Measurements from ENCODE around the gene MYH6.
"Not testable (repeated sequence)": the region's sequence is repeated elsewhere in the genome, so short reads cannot be mapped to it uniquely, and the experiment has no call there.

Gene MYH6

DNA sequence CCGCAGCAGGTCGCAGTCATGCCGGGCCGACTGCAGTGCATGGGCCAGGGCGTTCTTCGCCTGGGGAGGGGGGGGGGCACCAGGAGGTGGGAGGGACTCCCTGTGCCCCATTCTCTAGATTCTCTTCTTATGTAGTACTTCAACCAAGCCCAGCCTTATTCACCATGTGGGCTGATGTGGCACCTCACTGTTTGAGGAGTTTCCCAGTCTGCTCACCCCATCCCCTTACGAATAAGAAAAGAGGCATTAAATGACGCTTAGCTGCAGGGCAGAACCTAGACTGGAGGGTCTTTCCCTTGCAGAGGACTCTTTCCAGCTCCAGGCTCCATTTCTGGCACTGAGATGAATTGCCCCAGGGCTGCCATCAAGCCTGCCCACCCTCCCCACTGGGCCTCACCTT lies 19.1 kb downstream of the MYH6 start:
- no peak overlapping the region for H3K4me3 ChIP-seq (ENCODE audit: low read depth, low read length)
- no peak for TF ChIP-seq CTCF (IDR thresholded peaks at IDR 0.05; ENCODE audit: low read depth, low read length)

DNA sequence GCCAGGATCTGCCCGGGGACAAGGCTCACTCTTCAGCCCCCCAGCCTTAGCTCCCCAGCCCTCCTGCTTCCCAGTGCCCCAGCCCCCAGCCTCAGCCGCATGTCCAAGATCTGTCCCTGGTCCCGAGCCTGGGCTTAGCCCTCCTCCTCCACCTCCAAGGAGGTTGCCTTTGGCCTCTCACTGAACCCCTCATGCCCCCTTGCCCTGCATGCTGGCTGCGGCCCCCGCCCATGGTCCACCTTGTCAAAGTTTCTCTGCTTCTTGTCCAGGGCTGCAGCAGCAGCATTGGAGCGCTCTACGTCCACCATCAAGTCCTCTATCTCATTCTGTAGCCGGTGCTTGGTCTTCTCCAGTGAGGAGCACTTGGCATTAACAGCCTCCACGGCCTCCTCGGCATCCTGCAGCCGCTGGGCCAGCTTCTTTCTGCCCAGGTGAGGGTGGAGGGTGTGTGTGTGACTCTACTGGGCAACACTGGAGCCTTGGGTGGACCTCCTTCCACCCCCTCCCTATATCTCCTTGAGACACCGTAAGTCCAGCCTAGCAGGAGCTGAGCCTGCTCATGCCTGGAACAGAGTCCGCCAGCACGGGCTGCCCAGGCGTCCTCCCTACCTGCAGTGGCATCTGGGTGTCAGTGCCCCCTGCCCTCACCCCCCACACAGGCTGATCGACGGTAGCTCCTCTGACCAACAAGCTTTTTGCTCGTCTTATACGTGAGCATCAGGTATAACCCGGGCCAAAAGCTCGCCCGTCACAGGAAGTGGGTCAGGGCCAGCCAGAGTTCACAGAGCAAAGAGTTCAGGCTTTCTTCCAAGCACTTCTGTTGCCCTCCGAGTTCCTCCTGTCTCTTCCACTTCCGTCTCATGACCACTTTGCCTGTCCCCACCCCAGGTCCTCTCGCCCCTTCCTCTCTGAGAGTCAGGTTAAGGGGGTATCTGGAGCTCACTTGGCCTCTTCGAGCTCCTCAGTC lies 19.9 kb downstream of the MYH6 start:
- TF ChIP-seq CTCF (IDR thresholded peaks at IDR 0.05; ENCODE audit: low read depth, low read length): no peak
- no peak overlapping the region for H3K4me3 ChIP-seq (ENCODE audit: low read depth, low read length)

- H3K4me3 ChIP-seq (ENCODE audit: low read depth, low read length): no peak overlapping the region
- TF ChIP-seq CTCF (IDR thresholded peaks at IDR 0.05; ENCODE audit: low read depth, low read length): no peak
These were observed 21.1 kb downstream of the MYH6 start for GRCh38 chr14:23386999-23387398.

GRCh38 chr14:23386266-23386657 lies 21.8 kb downstream of the MYH6 start:
- H3K4me3 ChIP-seq (ENCODE audit: low read depth, low read length): not testable (repeated sequence)

- no peak overlapping the region for H3K4me3 ChIP-seq (ENCODE audit: low read depth, low read length)
- TF ChIP-seq CTCF (IDR thresholded peaks at IDR 0.05; ENCODE audit: low read depth, low read length): no peak
These were observed 22.3 kb downstream of the MYH6 start for GRCh38 chr14:23385642-23386265.

DNA sequence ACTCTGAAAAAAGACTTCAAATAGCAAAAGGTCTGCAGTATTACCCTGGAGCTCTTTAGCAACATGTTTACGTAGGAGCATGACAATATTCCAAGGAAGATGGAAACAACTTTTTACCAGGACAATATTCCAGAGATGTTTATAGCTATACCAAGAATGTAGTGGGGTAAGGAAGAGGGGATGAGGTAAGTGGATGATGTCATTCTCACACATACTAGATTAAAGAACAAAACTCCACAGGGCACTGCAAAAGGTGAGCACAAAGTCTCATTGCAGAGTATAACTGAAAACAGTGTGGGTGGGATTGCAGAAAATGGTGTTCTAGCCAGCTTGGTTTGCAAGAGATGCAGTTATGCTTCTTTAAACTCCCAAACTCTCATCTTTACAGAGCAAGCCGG lies 22.8 kb downstream of the MYH6 start:
- no peak for TF ChIP-seq CTCF (IDR thresholded peaks at IDR 0.05; ENCODE audit: low read depth, low read length)
- no peak overlapping the region for H3K4me3 ChIP-seq (ENCODE audit: low read depth, low read length)

DNA sequence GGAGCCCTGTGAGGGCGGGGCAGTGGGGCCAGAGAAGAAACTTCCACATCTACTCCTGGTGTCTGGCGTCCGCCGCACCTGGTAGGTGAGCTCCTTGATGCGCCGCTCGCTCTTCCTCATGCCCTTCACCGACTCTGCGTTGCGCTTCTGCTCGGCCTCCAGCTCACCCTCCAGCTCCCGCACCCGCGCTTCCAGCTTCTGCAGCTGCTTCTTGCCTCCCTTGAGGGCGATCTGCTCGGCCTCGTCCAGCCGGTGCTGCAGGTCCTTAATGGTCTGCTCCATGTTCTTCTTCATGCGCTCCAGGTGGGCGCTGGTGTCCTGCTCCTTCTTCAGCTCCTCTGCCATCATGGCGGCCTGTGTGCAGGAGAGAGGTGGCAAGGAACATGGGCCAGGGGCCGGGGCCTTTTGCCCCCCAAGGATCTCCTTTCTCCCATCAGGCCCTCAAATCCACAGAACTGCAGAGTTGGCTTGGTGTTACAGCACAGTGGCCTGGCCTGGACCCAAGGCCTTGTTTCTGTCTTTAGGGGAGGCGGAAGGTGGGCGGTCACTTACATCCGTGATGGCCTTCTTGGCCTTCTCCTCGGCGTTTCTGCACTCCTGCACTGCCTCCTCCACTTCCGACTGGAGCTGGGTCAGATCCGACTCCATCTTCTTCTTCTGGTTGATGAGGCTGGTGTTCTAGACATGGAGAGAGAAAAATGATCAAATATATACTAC lies 23.6 kb downstream of the MYH6 start:
- no peak for TF ChIP-seq CTCF (IDR thresholded peaks at IDR 0.05; ENCODE audit: low read depth, low read length)
- no peak overlapping the region for H3K4me3 ChIP-seq (ENCODE audit: low read depth, low read length)

All from WI38 (cell line).